HG03095 (cell line): ENCODE data around the gene HSPA6.
"Not testable (repeated sequence)": the region's sequence is repeated elsewhere in the genome, so short reads cannot be mapped to it uniquely, and the experiment has no call there.

Experiments
- ATAC-seq: cut with Tn5 transposase; IDR thresholded peaks from one replicate; pipeline ENCODE4 v1.9.1; 2021; ENCODE audit warnings: moderate library complexity; ENCODE audit not compliant: unreplicated experiment

Gene HSPA6

GRCh38 chr1:161523817-161524741 is at the start of gene HSPA6:
Gene HSPA6, plus strand, starts transcription at chr1:161524540. Its CDS starts 119 bp downstream, at chr1:161524659.
- not testable (repeated sequence) for ATAC-seq

- not testable (repeated sequence) for ATAC-seq
These were observed 46.6 kb upstream of the HSPA6 start for GRCh38 chr1:161477711-161478110.

- ATAC-seq = no peak
These were observed 45.4 kb upstream of the HSPA6 start for GRCh38 chr1:161478985-161479384.

GRCh38 chr1:161480381-161481035 is 43.8 kb upstream of the HSPA6 start:
- no peak for ATAC-seq

DNA sequence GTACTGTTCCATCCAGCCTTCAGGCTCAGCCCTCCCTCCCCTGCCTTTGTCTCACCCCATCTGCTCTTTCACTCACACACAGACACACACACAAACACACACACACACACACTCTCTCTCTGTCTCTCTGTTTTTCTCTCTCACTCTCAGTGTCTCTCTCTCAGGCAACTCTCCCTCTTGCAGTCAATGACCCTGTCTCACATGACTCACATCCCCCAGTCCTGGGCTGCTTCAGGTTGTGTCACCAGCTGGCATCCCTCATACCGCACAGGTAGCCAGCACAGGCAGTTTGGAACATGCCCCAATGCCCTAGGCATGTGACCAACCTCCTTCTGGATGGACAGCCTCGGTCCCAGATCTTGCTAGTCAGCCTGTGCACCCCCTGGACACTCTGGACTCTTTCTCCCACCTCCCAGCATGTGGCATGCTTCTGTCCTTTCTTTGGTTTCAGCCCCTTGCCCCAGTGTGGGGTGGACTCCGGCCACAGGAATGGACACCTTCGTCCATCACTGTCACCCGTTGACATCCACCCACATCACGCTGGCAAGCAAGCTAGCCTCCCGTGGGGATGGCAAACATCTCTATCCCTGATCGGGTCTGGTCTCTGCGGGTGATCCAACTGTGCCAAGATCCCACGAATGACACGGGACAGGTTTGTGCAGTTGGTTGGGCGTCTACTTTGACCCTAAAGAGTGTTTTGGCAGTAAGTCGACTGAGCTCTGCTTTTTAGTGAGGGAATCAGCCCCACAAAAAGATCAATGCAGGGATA is 42.5 kb upstream of the HSPA6 start:
- no peak for ATAC-seq

DNA sequence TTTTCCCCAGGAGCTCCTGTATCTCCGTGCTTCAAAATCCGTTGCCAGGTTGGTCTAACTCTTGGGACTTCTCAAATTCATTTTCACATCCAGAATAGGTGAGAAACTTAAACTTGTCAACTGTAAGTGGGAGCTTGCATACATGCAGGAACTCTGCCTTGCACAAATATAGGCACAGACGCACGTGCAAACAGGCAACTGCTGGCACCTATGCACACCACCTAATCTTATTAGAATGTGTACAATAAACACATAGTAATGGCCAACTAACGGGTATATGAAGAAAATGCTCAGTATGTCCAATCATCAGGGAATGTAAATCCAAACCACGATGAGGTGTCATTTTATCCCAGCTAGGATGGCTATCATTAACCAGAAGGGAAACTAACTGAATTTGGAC is 41.7 kb upstream of the HSPA6 start:
- ATAC-seq = no peak

DNA sequence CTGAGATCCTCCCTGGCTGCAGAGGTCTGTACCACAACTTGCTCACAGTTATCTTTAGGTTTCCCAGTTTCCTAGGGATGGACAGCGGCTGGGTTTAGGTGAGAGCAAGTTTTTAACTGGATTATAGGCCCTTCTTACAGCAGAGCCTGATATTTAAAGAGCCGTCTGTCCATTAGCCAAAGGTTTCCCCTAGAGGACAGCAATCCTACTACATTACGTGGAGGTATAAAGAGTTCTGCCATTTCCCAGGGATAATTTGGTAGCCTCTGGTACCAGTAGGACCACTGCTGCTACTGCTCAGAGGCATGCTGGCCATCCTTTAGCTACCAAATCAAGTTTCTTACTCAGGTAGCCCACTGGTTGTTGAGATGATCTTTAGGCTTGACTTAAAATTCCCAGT is 41.0 kb upstream of the HSPA6 start:
- no peak for ATAC-seq

DNA sequence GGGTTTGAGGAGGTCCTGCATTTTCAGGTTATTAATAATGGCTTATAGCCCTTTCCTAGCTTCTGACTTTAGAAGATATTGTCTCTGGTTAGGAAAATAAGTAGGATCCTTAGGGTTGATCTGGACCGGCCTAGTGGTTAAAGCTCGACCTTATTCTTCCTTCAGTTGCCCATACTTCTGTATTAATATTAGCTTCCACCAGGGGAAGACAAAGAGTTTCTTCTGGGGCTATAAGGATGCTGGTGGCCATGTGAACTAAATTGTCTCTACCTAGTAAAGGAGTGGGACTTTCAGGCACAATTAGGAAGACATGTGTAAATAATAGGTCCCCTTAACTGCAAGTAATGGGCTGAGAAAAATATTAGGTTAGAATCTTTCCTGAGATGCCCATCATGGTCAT is 39.7 kb upstream of the HSPA6 start:
- no peak for ATAC-seq

GRCh38 chr1:161486806-161487741 is 37.3 kb upstream of the HSPA6 start:
- ATAC-seq = no peak

- ATAC-seq = no peak
These were observed 32.9 kb upstream of the HSPA6 start for GRCh38 chr1:161491472-161491871.

GRCh38 chr1:161492827-161493226 is 31.5 kb upstream of the HSPA6 start:
- ATAC-seq = no peak

DNA sequence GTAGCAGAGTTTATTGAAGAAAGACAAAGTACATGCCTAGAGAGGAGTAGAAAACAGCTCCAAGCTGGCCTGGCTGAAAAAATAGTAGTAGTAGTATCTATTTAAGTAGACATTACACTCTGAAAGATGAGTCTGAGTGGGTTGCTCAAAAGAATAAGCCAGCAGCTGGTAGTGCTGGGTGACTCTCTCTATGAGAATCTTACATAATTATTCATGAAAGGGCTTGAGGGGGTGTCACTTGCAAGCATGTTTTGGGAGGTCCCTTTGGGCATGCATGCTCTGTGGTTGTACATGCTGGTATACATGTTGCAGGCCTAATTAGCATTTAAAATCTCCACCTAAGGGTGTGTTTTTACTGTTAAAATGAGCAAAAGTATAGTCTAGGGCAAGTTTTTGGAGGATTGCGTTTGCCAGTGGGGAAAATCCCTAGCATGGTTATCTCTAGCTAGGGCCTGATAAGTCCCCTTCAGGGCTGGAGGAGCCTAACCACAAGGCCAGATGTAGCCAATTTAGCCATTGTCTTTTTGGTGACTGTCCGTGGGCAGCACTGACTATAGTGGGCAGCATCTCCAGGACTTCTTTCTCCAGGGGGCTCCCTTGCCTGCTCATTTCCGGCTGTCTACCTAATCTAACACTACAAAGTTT is 30.1 kb upstream of the HSPA6 start:
- no peak for ATAC-seq

DNA sequence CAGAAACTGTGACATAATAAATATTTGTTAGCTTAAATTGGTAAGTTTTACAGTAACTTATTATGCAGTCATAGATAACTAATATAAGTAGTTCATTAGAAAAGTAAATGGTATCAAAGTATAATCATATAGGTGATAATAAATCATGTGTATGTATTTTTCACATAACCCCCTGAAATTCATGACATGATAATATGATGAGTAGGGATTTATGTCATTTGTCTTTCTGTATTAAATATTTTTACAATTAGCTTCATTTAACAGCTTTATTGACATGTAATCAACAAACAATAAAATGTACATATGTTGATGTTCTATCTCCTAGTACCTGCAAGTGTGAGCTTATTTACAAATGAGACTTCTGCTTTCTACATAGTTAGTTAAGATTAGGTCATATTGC is 28.9 kb upstream of the HSPA6 start:
- ATAC-seq = no peak

DNA sequence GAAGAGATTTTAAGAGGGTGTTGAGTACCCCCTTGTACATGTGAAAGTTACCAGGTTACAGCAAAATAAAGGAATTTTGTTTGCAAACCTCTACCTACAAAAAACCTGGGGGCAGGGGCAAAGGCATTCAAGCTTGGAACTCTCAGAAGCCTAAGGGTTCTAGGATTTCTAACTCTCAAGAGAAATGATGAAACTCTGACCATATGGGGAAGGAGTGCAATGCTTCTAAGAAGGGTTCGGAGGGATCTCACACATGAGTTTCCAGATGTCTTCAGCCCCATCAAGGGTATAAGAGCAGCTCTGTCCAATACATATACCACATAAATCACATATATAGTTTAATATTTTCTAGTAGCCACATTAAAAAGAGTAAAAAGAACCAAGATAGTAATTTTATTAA is 26.4 kb upstream of the HSPA6 start:
- no peak for ATAC-seq

- ATAC-seq = no peak
These were observed 25.7 kb upstream of the HSPA6 start for GRCh38 chr1:161498646-161499045.

DNA sequence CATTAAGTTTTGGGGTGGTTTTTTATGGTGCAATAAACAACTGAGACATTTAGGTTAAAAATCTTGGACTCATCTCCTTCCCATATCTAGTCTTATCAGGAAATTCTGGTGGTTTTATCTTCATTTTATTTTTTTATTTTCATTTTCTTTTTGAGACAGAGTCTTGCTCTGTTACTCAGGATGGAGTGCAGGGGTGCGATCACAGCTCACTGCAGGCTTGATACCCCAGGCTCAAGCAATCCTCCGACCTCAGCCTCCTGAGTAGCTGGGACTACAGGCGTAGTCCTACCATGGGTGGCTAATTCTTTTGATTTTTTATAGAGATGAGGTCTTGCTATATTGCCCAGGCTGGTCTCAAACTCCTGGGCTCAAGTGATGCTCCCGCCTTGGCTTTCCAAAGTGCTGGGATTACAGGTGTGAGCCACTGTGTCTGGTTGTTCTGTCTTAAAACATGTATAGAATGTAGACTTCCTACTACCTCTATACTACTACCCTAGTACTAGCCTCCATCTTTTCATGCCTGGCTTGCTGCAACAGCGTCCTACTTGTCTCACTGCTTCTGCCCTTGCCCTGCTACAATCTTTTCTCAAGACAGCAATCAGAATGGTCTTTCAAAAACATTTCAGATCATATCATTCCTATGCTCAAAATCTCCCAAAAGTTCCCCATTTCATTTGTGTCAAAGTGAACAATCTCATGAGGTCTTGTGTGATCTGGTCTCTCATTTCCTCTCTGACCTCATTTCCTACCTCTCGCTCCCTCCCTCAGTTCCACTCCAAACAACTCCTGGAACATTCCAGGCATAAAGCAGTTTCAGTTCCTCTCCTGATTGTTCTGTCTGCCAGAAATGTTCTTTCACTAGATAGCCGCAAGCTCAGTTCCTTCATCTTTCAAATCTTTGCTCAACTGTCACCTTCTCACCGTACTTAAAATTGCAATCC is 25.0 kb upstream of the HSPA6 start:
- ATAC-seq = no peak

DNA sequence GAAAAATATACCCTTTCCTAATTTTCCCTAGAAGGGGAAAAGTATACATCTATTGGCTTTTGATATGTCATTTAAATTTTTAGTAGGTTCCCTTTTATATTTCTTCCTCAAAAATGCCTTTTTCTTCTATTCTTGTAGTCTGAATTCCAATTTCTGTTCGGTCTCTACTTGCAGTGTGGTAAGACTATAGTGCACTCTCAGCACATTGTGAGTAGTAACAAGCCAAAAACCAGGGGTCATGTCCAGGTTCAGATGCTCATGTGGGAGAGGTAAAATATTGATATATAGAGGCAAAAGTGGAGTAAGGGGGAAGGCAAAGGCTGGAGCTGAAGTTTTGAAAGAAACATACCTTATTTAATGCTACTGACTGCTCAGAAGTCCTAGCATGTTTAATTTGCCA is 23.1 kb upstream of the HSPA6 start:
- ATAC-seq = no peak

DNA sequence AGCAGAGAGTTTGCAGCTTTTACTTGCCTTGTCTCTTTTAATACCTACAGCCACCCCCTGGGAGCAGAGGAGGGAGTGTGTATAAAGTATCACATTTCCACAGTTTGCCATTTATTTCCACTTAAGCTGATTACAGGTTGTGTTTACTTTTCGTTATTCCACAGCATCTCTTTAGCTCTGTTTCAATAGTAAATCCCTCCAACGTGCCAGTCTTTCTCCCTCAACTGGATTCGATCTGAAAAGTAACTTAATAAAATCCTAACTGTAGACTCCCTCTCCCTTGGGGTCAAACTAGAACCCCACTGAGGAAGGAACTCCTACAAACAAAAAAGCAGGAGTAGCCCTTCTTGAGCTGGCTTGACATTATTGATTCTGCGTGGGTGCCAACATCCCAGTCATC is 22.2 kb upstream of the HSPA6 start:
- no peak for ATAC-seq
